HepG2 (cell line): Measurements from ENCODE around the gene MTFP1. TPM values are rescaled to one million over a fixed set of nuclear protein-coding genes. Genes with fewer than 3 reads are reported as not detected.

Source experiments
- AKAP8 ChIP-seq: sonication (generic); formaldehyde crosslinking; IDR thresholded peaks from 2 replicates; pipeline ENCODE4 v1.5.1; 2020; ENCODE audit warnings: mild to moderate bottlenecking, missing genetic modification reagents
- ARID2 ChIP-seq: sonication (generic); formaldehyde crosslinking; IDR thresholded peaks from 2 replicates; pipeline ENCODE4 v1.8.1; 2022; ENCODE audit warnings: mild to moderate bottlenecking, missing genetic modification reagents, borderline replicate concordance
- BRD4 ChIP-seq: sonication (generic); formaldehyde crosslinking; IDR thresholded peaks from 2 replicates; pipeline ENCODE4 v1.4.0; 2020; ENCODE audit warnings: missing genetic modification reagents
- CHD2 ChIP-seq: IDR thresholded peaks from 2 replicates; pipeline ENCODE4 v1.6.1; 2011; ENCODE audit warnings: low read depth, low read length, improper control_type of control experiment
- JUND ChIP-seq: sonication (generic); formaldehyde crosslinking; IDR thresholded peaks from 2 replicates; pipeline ENCODE4 v1.8.0; 2022; ENCODE audit warnings: mild to moderate bottlenecking, missing genetic modification reagents
- KAT2B ChIP-seq: fragments of 150-350 bp; IDR thresholded peaks from 2 replicates; pipeline ENCODE4 v1.6.1; 2014; ENCODE audit warnings: low read depth, low read length, borderline replicate concordance
- PHF5A ChIP-seq: IDR thresholded peaks from one replicate; pipeline ENCODE4 v1.6.1; 2018; ENCODE audit warnings: low read depth, missing genetic modification reagents; ENCODE audit not compliant: unreplicated experiment
- SAFB2 ChIP-seq: sonication (generic); formaldehyde crosslinking; IDR thresholded peaks from 2 replicates; pipeline ENCODE4 v1.5.1; 2020; ENCODE audit warnings: missing genetic modification reagents, low read depth, mild to moderate bottlenecking, borderline replicate concordance
- SAP130 ChIP-seq: IDR thresholded peaks from 2 replicates; pipeline ENCODE4 v1.6.1; 2016; ENCODE audit warnings: low read depth
- SUZ12 ChIP-seq: fragments of 150-350 bp; IDR thresholded peaks from 2 replicates; pipeline ENCODE4 v1.6.1; 2014; ENCODE audit warnings: low read depth, low read length
- TCF7L2 ChIP-seq: IDR thresholded peaks from 2 replicates; pipeline ENCODE4 v1.6.1; 2011; ENCODE audit warnings: mild to moderate bottlenecking, low read depth, low read length, moderate library complexity
- U2AF2 ChIP-seq: fragments of 200-400 bp; formaldehyde crosslinking; IDR thresholded peaks from 2 replicates; pipeline ENCODE4 v1.6.1; 2017; ENCODE audit warnings: low read depth, mild to moderate bottlenecking, low read length
- XBP1 ChIP-seq: sonication (generic); formaldehyde crosslinking; IDR thresholded peaks from 2 replicates; pipeline ENCODE4 v1.5.0; 2020; ENCODE audit warnings: missing genetic modification reagents
- ZFP41 ChIP-seq: sonication (generic); formaldehyde crosslinking; IDR thresholded peaks from 2 replicates; pipeline ENCODE4 v1.4.0; 2020; ENCODE audit warnings: mild to moderate bottlenecking, missing genetic modification reagents, borderline replicate concordance
- ZFX ChIP-seq: sonication (generic); formaldehyde crosslinking; IDR thresholded peaks from 2 replicates; pipeline ENCODE4 v1.4.0; 2020; ENCODE audit warnings: mild to moderate bottlenecking, low read depth, missing genetic modification reagents, moderate library complexity
- ZMAT3 ChIP-seq: sonication (generic); formaldehyde crosslinking; conservative IDR thresholded peaks from 2 replicates; pipeline ENCODE4 v1.7.0; 2021; ENCODE audit warnings: missing genetic modification reagents
- ZNF230 ChIP-seq: sonication (generic); formaldehyde crosslinking; IDR thresholded peaks from 2 replicates; pipeline ENCODE4 v1.4.0; 2020; ENCODE audit warnings: mild to moderate bottlenecking, missing genetic modification reagents
- ZNF251 ChIP-seq: sonication (generic); formaldehyde crosslinking; IDR thresholded peaks from 2 replicates; pipeline ENCODE4 v1.9.0; 2021; ENCODE audit warnings: mild to moderate bottlenecking, missing genetic modification reagents
- ZNF3 ChIP-seq: IDR thresholded peaks from 2 replicates; pipeline ENCODE4 v1.7.0; 2017; ENCODE audit warnings: inconsistent platforms
- ZNF607 ChIP-seq: sonication (generic); formaldehyde crosslinking; IDR thresholded peaks from 2 replicates; pipeline ENCODE4 v1.5.1; 2020; ENCODE audit warnings: missing genetic modification reagents, mild to moderate bottlenecking, borderline replicate concordance
- ZNF720 ChIP-seq: sonication (generic); formaldehyde crosslinking; IDR thresholded peaks from 2 replicates; pipeline ENCODE4 v1.4.0; 2020; ENCODE audit warnings: missing genetic modification reagents
- ZNF780A ChIP-seq: sonication (generic); formaldehyde crosslinking; IDR thresholded peaks from 2 replicates; pipeline ENCODE4 v1.8.0; 2022; ENCODE audit warnings: mild to moderate bottlenecking, missing genetic modification reagents, moderate library complexity
- polyA plus RNA-seq, 8 experiments: library from polyadenylated mRNA; depleted of rRNA in 3 of 8; stranded (reverse) in 7 of 8; unstranded in 1 of 8; fragments of >200 nt; fragmentation: Illumina TruSeq in 4 of 8; extraction: Trizol in 4 of 8; gene quantifications; 2 replicates each; pipeline versions ENCODE4 v1.2.1 to v1.2.3, GENCODE V29; 2011 to 2016; ENCODE audit warnings: low read depth in 4 of 8, missing spikeins in 1 of 8, mixed read lengths in 1 of 8; ENCODE audit not compliant: insufficient read depth in 1 of 8
- total RNA-seq, 5 experiments: library from RNA; depleted of rRNA; stranded (reverse); fragments of >200 nt; fragmentation: Illumina TruSeq; extraction: Trizol; gene quantifications; 2 replicates each; pipeline ENCODE4 v1.2.3, GENCODE V29; 2016; ENCODE audit warnings: low read depth in 1 of 5
- TF ChIP-seq, protein P1 (sequence below): sonication (generic); formaldehyde crosslinking; IDR thresholded peaks from 2 replicates; pipeline ENCODE4 v1.5.0; 2020; ENCODE audit warnings: mild to moderate bottlenecking, missing genetic modification reagents, borderline replicate concordance
- TF ChIP-seq, protein P2 (sequence below): IDR thresholded peaks from 2 replicates; pipeline ENCODE4 v1.6.1; 2016; ENCODE audit warnings: missing compliant biosample characterization, missing genetic modification reagents, borderline replicate concordance
- TF ChIP-seq, protein P3 (sequence below): sonication (generic); formaldehyde crosslinking; conservative IDR thresholded peaks from 2 replicates; pipeline ENCODE4 v1.8.1; 2023; ENCODE audit warnings: missing genetic modification reagents

MTFP1 gene
- total and polyA plus RNA-seq, 2 of the 13 experiments (the other 11 are each of a cell fraction or from before 2014, with no cell fraction given): 29.5 to 45.6 TPM

DNA sequence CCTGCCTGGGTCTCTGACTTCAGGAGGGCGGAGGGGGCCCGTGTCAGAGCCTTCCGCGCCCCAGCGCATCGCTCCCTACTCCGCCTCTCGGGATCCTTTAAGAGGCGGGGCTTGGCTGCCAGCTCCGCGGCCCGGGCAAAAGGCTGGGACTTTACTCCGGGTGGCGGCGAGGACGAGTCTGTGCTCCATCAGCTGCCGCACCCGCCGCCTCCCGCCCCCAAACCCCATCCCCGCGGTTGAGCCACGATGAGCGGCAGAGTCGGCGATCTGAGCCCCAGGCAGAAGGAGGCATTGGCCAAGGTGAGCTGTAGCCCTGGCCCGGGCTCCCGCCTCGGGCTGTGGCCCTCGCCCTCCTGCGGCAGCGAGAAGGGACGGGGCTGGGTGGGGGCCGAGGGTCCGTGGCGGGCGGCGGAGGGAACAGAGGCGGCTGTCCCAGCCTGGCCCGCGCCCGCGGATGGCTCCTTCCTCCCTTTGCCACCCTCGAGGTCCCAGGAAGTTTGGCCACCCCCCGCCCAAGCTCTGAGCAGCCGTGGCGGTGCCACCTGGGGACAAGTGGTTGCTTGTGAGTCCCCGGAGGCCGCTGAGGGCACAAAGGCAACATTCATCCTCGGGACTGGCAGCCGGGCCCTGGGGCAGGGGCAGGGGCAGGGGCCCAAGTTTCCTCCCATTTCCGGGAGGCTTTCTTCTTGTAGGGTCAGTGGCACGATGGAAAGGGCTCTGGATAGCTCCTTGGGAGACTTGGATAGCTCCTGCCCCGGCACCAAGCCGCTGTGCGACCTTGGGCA lies 28.5 kb upstream of the MTFP1 start, which contains the start of gene SEC14L2 (continued):
- TF ChIP-seq ARID2 (CRISPR knock-in tag) (no peak), ZNF230 (CRISPR knock-in tag) (no peak), KAT2B (no peak), PHF5A (CRISPR knock-in tag) (no peak), ZFX (peak; percentile 58; the same call in 1 of the 2 replicates), ZNF607 (peak; percentile 62; the same call in 1 of the 2 replicates), BRD4 (no peak), XBP1 (CRISPR knock-in tag) (no peak), JUND (CRISPR knock-in tag) (no peak), TCF7L2 (no peak), SAP130 (CRISPR knock-in tag) (0 out of 2 replicates have a peak, but pooled peaks have one; percentile 28), ZNF251 (CRISPR knock-in tag) (no peak), U2AF2 (no peak), CHD2 (no peak), AKAP8 (CRISPR knock-in tag) (peak; percentile 51), SUZ12 (no peak), ZNF720 (CRISPR knock-in tag) (no peak), ZNF3 (CRISPR knock-in tag) (no peak), ZFP41 (CRISPR knock-in tag) (no peak), ZMAT3 (CRISPR knock-in tag) (0 out of 2 replicates have a peak, but pooled peaks have one; percentile 29), ZNF780A (CRISPR knock-in tag) (no peak), SAFB2 (CRISPR knock-in tag) (no peak)
- TF ChIP-seq, protein P1, sequence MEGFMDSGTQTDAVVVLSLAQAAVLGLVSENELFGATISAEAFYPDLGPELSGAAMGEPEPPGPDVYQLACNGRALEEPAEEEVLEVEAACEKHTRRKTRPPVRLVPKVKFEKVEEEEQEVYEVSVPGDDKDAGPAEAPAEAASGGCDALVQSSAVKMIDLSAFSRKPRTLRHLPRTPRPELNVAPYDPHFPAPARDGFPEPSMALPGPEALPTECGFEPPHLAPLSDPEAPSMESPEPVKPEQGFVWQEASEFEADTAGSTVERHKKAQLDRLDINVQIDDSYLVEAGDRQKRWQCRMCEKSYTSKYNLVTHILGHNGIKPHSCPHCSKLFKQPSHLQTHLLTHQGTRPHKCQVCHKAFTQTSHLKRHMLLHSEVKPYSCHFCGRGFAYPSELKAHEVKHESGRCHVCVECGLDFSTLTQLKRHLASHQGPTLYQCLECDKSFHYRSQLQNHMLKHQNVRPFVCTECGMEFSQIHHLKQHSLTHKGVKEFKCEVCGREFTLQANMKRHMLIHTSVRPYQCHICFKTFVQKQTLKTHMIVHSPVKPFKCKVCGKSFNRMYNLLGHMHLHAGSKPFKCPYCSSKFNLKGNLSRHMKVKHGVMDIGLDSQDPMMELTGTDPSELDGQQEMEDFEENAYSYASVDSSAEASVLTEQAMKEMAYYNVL: no peak
- TF ChIP-seq, protein P2, sequence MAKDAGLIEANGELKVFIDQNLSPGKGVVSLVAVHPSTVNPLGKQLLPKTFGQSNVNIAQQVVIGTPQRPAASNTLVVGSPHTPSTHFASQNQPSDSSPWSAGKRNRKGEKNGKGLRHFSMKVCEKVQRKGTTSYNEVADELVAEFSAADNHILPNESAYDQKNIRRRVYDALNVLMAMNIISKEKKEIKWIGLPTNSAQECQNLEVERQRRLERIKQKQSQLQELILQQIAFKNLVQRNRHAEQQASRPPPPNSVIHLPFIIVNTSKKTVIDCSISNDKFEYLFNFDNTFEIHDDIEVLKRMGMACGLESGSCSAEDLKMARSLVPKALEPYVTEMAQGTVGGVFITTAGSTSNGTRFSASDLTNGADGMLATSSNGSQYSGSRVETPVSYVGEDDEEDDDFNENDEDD (CRISPR knock-in tag): 0 out of 2 replicates have a peak, but pooled peaks have one; percentile 13
- TF ChIP-seq, protein P3, sequence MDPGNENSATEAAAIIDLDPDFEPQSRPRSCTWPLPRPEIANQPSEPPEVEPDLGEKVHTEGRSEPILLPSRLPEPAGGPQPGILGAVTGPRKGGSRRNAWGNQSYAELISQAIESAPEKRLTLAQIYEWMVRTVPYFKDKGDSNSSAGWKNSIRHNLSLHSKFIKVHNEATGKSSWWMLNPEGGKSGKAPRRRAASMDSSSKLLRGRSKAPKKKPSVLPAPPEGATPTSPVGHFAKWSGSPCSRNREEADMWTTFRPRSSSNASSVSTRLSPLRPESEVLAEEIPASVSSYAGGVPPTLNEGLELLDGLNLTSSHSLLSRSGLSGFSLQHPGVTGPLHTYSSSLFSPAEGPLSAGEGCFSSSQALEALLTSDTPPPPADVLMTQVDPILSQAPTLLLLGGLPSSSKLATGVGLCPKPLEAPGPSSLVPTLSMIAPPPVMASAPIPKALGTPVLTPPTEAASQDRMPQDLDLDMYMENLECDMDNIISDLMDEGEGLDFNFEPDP (CRISPR knock-in tag): no peak
